H9 (cell line): ENCODE results near the gene ADSS1. TPM values are rescaled to one million over a fixed set of nuclear protein-coding genes. Genes with fewer than 3 reads are reported as not detected.
A peak's percentile ranks its signal among the peaks of the same experiment; 100 is the strongest.

Experiments used
- DNase-seq: peaks from one replicate; pipeline ENCODE4 v3.0.0-alpha.2; 2017
- H2AFZ ChIP-seq: one replicate; pipeline ENCODE4 v1.6.1; 2013; ENCODE audit warnings: mild to moderate bottlenecking, low read length, control low read depth, moderate library complexity
- H2AK5ac ChIP-seq: 2 replicates; pipeline ENCODE4 v1.6.1; 2013; ENCODE audit warnings: low read length, control low read depth, mixed read lengths; ENCODE audit not compliant: insufficient read length
- H2BK120ac ChIP-seq: one replicate; pipeline ENCODE4 v1.6.1; 2013; ENCODE audit warnings: low read depth, mild to moderate bottlenecking, low read length, control low read depth, inconsistent platforms; ENCODE audit not compliant: poor library complexity, severe bottlenecking
- H2BK12ac ChIP-seq: 2 replicates; pipeline ENCODE4 v1.6.1; 2013; ENCODE audit warnings: low read length, control low read depth, mixed read lengths, low read depth; ENCODE audit not compliant: insufficient read length
- H2BK15ac ChIP-seq: 2 replicates; pipeline ENCODE4 v1.6.1; 2013; ENCODE audit warnings: low read depth, low read length, control low read depth
- H2BK20ac ChIP-seq: one replicate; pipeline ENCODE4 v1.6.1; 2013; ENCODE audit warnings: low read depth, mild to moderate bottlenecking, low read length, control low read depth, inconsistent platforms; ENCODE audit not compliant: poor library complexity, severe bottlenecking
- H2BK5ac ChIP-seq: 2 replicates; pipeline ENCODE4 v1.6.1; 2013; ENCODE audit warnings: low read length, control low read depth, mixed read lengths; ENCODE audit not compliant: insufficient read length
- H3K14ac ChIP-seq: 2 replicates; pipeline ENCODE4 v1.6.1; 2013; ENCODE audit warnings: low read length, control low read depth; ENCODE audit not compliant: insufficient read depth
- H3K18ac ChIP-seq: 2 replicates; pipeline ENCODE4 v1.6.1; 2013; ENCODE audit warnings: low read depth, mild to moderate bottlenecking, mixed read lengths, low read length, control low read depth; ENCODE audit not compliant: insufficient read length
- H3K23ac ChIP-seq: 2 replicates; pipeline ENCODE4 v1.6.1; 2013; ENCODE audit warnings: low read length, control low read depth, mixed read lengths, low read depth; ENCODE audit not compliant: insufficient read length
- H3K23me2 ChIP-seq: 2 replicates; pipeline ENCODE4 v1.6.1; 2013; ENCODE audit warnings: low read depth, mild to moderate bottlenecking, mixed read lengths, low read length, control low read depth; ENCODE audit not compliant: insufficient read length, poor library complexity, severe bottlenecking
- H3K27ac ChIP-seq: 2 replicates; pipeline ENCODE4 v1.5.1; 2013; ENCODE audit warnings: low read length, control low read depth, mixed read lengths, low read depth; ENCODE audit not compliant: insufficient read length
- H3K27me3 ChIP-seq: 2 replicates; pipeline ENCODE4 v1.6.1; 2013; ENCODE audit warnings: low read length, control low read depth, inconsistent platforms; ENCODE audit not compliant: insufficient read depth
- H3K4ac ChIP-seq: 2 replicates; pipeline ENCODE4 v1.6.1; 2013; ENCODE audit warnings: low read depth, mild to moderate bottlenecking, control low read depth, inconsistent platforms, low read length, moderate library complexity
- H3K4me1 ChIP-seq: 2 replicates; pipeline ENCODE4 v1.6.1; 2013; ENCODE audit warnings: low read length, control low read depth, inconsistent platforms; ENCODE audit not compliant: insufficient read depth
- H3K4me2 ChIP-seq: 2 replicates; pipeline ENCODE4 v1.6.1; 2013; ENCODE audit warnings: low read length, control low read depth, mixed read lengths; ENCODE audit not compliant: insufficient read length, insufficient read depth
- H3K56ac ChIP-seq: 2 replicates; pipeline ENCODE4 v1.6.1; 2013; ENCODE audit warnings: low read depth, mild to moderate bottlenecking, mixed read lengths, low read length, control low read depth; ENCODE audit not compliant: insufficient read length
- H3K79me1 ChIP-seq: 2 replicates; pipeline ENCODE4 v1.6.1; 2013; ENCODE audit warnings: low read depth, mild to moderate bottlenecking, moderate library complexity, low read length, control low read depth, inconsistent platforms; ENCODE audit not compliant: insufficient read depth, poor library complexity, severe bottlenecking
- H3K79me2 ChIP-seq: 2 replicates; pipeline ENCODE4 v1.6.1; 2013; ENCODE audit warnings: low read length, control low read depth, inconsistent platforms; ENCODE audit not compliant: insufficient read depth
- H3K9ac ChIP-seq: 2 replicates; pipeline ENCODE4 v1.6.1; 2013; ENCODE audit warnings: low read length, control low read depth, mixed read lengths; ENCODE audit not compliant: insufficient read length; ENCODE audit errors: extremely low read depth
- H3K9me3 ChIP-seq: one replicate; pipeline ENCODE4 v1.6.1; 2013; ENCODE audit warnings: low read depth, low read length, inconsistent platforms; ENCODE audit not compliant: control insufficient read depth
- H3T11ph ChIP-seq: one replicate; pipeline ENCODE4 v1.6.1; 2013; ENCODE audit warnings: mild to moderate bottlenecking, low read length, control low read depth, inconsistent platforms
- H4K20me1 ChIP-seq: one replicate; pipeline ENCODE4 v1.6.1; 2013; ENCODE audit not compliant: control insufficient read depth, insufficient read length, insufficient read depth
- H4K5ac ChIP-seq: 2 replicates; pipeline ENCODE4 v1.6.1; 2013; ENCODE audit warnings: low read depth, mild to moderate bottlenecking, mixed read lengths, low read length, control low read depth; ENCODE audit not compliant: insufficient read length
- H4K8ac ChIP-seq: replicated peaks from 2 replicates; pipeline ENCODE4 v1.6.1; 2013; ENCODE audit warnings: low read length, control low read depth, mixed read lengths, low read depth; ENCODE audit not compliant: insufficient read length
- H4K91ac ChIP-seq: 2 replicates; pipeline ENCODE4 v1.6.1; 2013; ENCODE audit warnings: low read depth, mild to moderate bottlenecking, moderate library complexity, mixed read lengths, low read length, control low read depth; ENCODE audit not compliant: insufficient read length
- H3K27ac Mint-ChIP-seq, 3 experiments: 2 replicates in 2 of 3; 3 replicates in 1 of 3; pipeline ENCODE4 v1.8.0; 2020 to 2021; ENCODE audit warnings: mixed read lengths in 3 of 3, mild to moderate bottlenecking in 1 of 3, moderate library complexity in 1 of 3
- H3K27me3 Mint-ChIP-seq: 2 replicates; pipeline ENCODE4 v1.8.0; 2021; ENCODE audit warnings: low read depth, mild to moderate bottlenecking, moderate library complexity, mixed read lengths
- H3K36me3 Mint-ChIP-seq, 3 experiments: 2 replicates in 2 of 3; 3 replicates in 1 of 3; pipeline ENCODE4 v1.8.0; 2020 to 2021; ENCODE audit warnings: low read depth in 3 of 3, mixed read lengths in 3 of 3; ENCODE audit not compliant: insufficient read depth in 1 of 3
- H3K4me1 Mint-ChIP-seq, 2 experiments: 2 replicates each; pipeline ENCODE4 v1.8.0; 2020; ENCODE audit warnings: mixed read lengths in 2 of 2
- H3K4me3 Mint-ChIP-seq, 2 experiments: 2 replicates in 1 of 2; 3 replicates in 1 of 2; pipeline ENCODE4 v1.8.0; 2020 to 2021; ENCODE audit warnings: mild to moderate bottlenecking in 2 of 2, mixed read lengths in 2 of 2, moderate library complexity in 1 of 2
- H3K9me3 Mint-ChIP-seq, 2 experiments: 2 replicates in 1 of 2; 3 replicates in 1 of 2; pipeline ENCODE4 v1.8.0; 2020; ENCODE audit warnings: mild to moderate bottlenecking in 2 of 2, mixed read lengths in 2 of 2, moderate library complexity in 1 of 2
- CTCF ChIP-seq: fragments of 200-600 bp; sonication (generic); conservative IDR thresholded peaks from 3 replicates; pipeline ENCODE4 v1.8.0; 2021; ENCODE audit warnings: antibody characterized with exemption, mild to moderate bottlenecking
- WGBS: extraction: QIAGEN DNeasy Blood & Tissue Kit; methylation state at CpG from one replicate; pipeline ENCODE4 v1.1.7; 2013; ENCODE audit warnings: missing lambda C conversion rate, low lambda C conversion rate, mixed read lengths; ENCODE audit not compliant: insufficient read length; ENCODE audit errors: extremely low coverage; 5-methylcytosine and 5-hydroxymethylcytosine counted together
- total RNA-seq: library from RNA; stranded (reverse); gene quantifications from 2 replicates; pipeline ENCODE4 v1.2.1, GENCODE V29; 2021

Gene ADSS1
- total RNA-seq, 1 experiment from 2014 or later: 8.5 TPM

- Histone ChIP-seq H2BK5ac (no peak overlapping the region), H3K9me3 (no peaks in the 10 kb centered on the region), H2BK12ac (no peak overlapping the region), H3K4ac (no peak overlapping the region), H4K91ac (no peak overlapping the region), H2AFZ (no peak overlapping the region), H3K27ac (no peak overlapping the region), H3K4me2 (peak overlapping the region; percentile 58), H3K23ac (no peak overlapping the region), H3K9ac (no peak overlapping the region), H2BK120ac (no peak overlapping the region), H4K8ac (no peak overlapping the region), H3K56ac (no peak overlapping the region), H2BK20ac (no peak overlapping the region), H3K18ac (no peak overlapping the region), H3K4me1 (peaks cover 6% of the 10 kb centered on the region; the same call in 1 of the 2 replicates), H4K5ac (no peak overlapping the region), H2BK15ac (no peak overlapping the region), H3K79me2 (no peaks in the 10 kb centered on the region; the same call in 1 of the 2 replicates), H2AK5ac (no peak overlapping the region), H3K14ac (no peak overlapping the region), H3K27me3 (peaks cover 6% of the 10 kb centered on the region; the same call in 1 of the 2 replicates), H4K20me1 (no peaks in the 10 kb centered on the region), H3K23me2 (peaks cover 8% of the 10 kb centered on the region), H3T11ph (no peak overlapping the region), H3K79me1 (peaks cover 3% of the 10 kb centered on the region)
- no peak for DNase-seq
- Mint-ChIP-seq H3K4me3 (peak overlapping the region; percentile 75 to 89; a peak in 4 of 5 replicates), H3K27me3 (peaks cover 28% of the 10 kb centered on the region), H3K9me3 (no peaks in the 10 kb centered on the region; a peak in 1 of 5 replicates), H3K27ac (no peak overlapping the region; a peak in 1 of 7 replicates), H3K36me3 (peaks cover 6 to 19% (median 16%) of the 10 kb centered on the region in 3 experiments; a peak in 6 of 7 replicates), H3K4me1 (peaks cover 23 to 47% of the 10 kb centered on the region in 2 experiments)
- WGBS: no CpG with 5 or more reads among the region's 2 CpGs
- no peak for TF ChIP-seq CTCF
Observed at GRCh38 chr14:104793703-104793959, 69.6 kb downstream of the ADSS1 start.
